Subcutaneous abdominal adipose tissue (tissue), 5 donors: Measurements from ENCODE around the gene SORCS2.

Source experiments
- H3K27ac ChIP-seq: one replicate; pipeline ENCODE4 v1.7.0; 2013; ENCODE audit warnings: low read depth, mild to moderate bottlenecking, inconsistent platforms, low read length, moderate library complexity
- H3K27me3 ChIP-seq, 5 donors: one replicate each; pipeline ENCODE4 v1.7.0; 2013; ENCODE audit warnings: low read length in 5 of 5, inconsistent platforms in 1 of 5; ENCODE audit not compliant: control insufficient read depth in 5 of 5, insufficient read depth in 4 of 5
- H3K36me3 ChIP-seq, 5 donors: one replicate each; pipeline ENCODE4 v1.7.0; 2013; ENCODE audit warnings: low read length in 5 of 5; ENCODE audit not compliant: control insufficient read depth in 5 of 5, insufficient read depth in 5 of 5
- H3K4me1 ChIP-seq, 5 donors: one replicate each; pipeline ENCODE4 v1.7.0; 2013; ENCODE audit warnings: low read length in 5 of 5, mild to moderate bottlenecking in 3 of 5, moderate library complexity in 1 of 5; ENCODE audit not compliant: control insufficient read depth in 5 of 5, insufficient read depth in 5 of 5
- H3K4me3 ChIP-seq, 5 donors: one replicate each; pipeline ENCODE4 v1.7.0; 2013; ENCODE audit warnings: low read length in 5 of 5, low read depth in 1 of 5
- H3K9ac ChIP-seq, 5 donors: one replicate each; pipeline ENCODE4 v1.7.0; 2013; ENCODE audit warnings: low read length in 5 of 5, mild to moderate bottlenecking in 4 of 5, moderate library complexity in 3 of 5
- H3K9me3 ChIP-seq, 5 donors: one replicate each; pipeline ENCODE4 v1.7.0; 2013; ENCODE audit warnings: low read length in 5 of 5; ENCODE audit not compliant: control insufficient read depth in 5 of 5
- donor health status: healthy.
- donor health status: healthy.
- donor health status: healthy.
- donor health status: healthy.
- donor health status: healthy.

Gene SORCS2

DNA sequence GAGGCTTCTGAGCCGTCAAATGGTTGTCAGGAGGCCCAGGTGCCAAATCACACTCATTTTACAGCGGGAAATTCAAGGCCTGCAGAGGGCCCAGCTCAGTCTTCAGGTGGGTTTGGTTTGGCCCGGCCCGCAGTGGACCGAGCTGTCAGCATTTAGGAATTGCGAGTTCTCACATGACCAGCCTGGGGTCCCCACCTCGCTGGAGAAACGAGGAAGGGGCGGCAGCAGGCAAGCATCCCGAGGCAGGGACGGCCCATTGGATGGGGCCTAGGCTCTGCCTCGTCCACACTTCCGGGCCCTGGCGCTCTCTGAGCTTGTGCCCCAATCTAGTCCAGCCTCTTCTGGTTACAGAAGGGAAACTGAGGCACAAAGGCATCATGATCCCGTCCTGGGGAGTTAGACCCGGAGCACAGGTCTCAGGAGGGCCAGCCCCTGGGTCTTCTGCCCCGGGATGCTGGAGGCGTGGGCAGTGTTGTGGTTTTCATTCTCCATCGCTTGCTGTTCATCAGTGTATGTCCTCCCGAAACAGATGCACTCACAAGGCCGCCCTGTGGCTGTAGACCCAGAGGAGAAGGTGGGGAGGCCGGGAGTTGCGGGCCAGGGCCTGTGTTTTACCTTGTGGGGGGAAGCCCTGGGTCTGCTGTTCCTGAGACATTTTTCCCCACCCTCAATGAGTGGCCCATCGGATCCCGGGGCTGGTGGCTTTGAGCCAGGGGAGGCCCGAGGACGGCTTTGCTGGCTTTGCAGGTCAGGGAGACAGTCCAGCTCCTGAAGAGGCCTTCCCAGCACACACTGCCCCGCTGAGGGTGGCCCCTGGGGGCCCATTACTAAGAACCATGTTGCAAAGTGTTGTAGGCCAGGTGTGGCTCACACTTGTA, 233.5 kb downstream of the SORCS2 start:
- no peaks in the 10 kb centered on the region for H3K9me3 ChIP-seq
- H3K27ac ChIP-seq = no peak overlapping the region
- no peak overlapping the region for H3K9ac ChIP-seq

GRCh38 chr4:7426525-7427171, 234.3 kb downstream of the SORCS2 start:
- H3K4me1 ChIP-seq = no peaks in the 10 kb centered on the region
- peaks cover 0 to 8% (median 4%) of the 10 kb centered on the region in 5 donors for H3K27me3 ChIP-seq
- H3K9me3 ChIP-seq = no peaks in the 10 kb centered on the region
- no peak overlapping the region for H3K4me3 ChIP-seq
- H3K27ac ChIP-seq = no peak overlapping the region
- H3K36me3 ChIP-seq = no peaks in the 10 kb centered on the region
- no peak overlapping the region for H3K9ac ChIP-seq

More for the DNA sequence above, 233.5 kb downstream of the SORCS2 start:
- no peaks in the 10 kb centered on the region for H3K36me3 ChIP-seq
- H3K4me3 ChIP-seq = no peak overlapping the region
- peaks cover 0 to 9% (median 4%) of the 10 kb centered on the region in 5 donors for H3K27me3 ChIP-seq
- no peaks in the 10 kb centered on the region for H3K4me1 ChIP-seq

- no peaks in the 10 kb centered on the region for H3K4me1 ChIP-seq
- H3K9me3 ChIP-seq = no peaks in the 10 kb centered on the region
- H3K27ac ChIP-seq = no peak overlapping the region
- no peak overlapping the region for H3K9ac ChIP-seq
- peaks cover 0 to 8% (median 4%) of the 10 kb centered on the region in 5 donors for H3K27me3 ChIP-seq
- no peak overlapping the region for H3K4me3 ChIP-seq
- no peaks in the 10 kb centered on the region for H3K36me3 ChIP-seq
Observed at GRCh38 chr4:7427361-7427760, 235.0 kb downstream of the SORCS2 start.

- H3K9me3 ChIP-seq = no peaks in the 10 kb centered on the region
- no peak overlapping the region for H3K4me3 ChIP-seq
- no peaks in the 10 kb centered on the region for H3K4me1 ChIP-seq
- no peak overlapping the region for H3K9ac ChIP-seq
- H3K27ac ChIP-seq = no peak overlapping the region
- no peaks in the 10 kb centered on the region for H3K36me3 ChIP-seq
- H3K27me3 ChIP-seq = peaks cover 0 to 8% (median 4%) of the 10 kb centered on the region in 5 donors
Observed at GRCh38 chr4:7427831-7428260, 235.5 kb downstream of the SORCS2 start.

GRCh38 chr4:7428261-7429068, 236.1 kb downstream of the SORCS2 start:
- H3K4me1 ChIP-seq = no peaks in the 10 kb centered on the region
- H3K27ac ChIP-seq = no peak overlapping the region
- H3K36me3 ChIP-seq = no peaks in the 10 kb centered on the region

DNA sequence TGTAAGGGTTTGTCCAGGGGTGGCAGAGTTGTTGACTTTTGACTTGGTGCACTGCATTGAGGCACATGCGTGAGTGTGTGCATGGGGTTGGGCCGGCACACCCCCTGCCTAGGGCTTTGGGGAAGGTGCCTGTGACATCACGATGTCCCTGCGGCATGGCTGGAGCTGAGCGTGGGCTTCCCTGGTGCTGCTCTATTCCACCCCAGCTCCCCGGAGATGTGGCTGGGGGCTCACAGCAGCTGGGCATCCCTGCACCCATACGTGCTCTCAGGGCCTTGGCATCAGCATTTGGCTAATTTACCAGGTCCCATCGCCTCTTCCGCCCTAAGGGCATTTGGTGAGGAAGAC, 236.7 kb downstream of the SORCS2 start:
- no peaks in the 10 kb centered on the region for H3K4me1 ChIP-seq

More at GRCh38 chr4:7428261-7429068, 236.1 kb downstream of the SORCS2 start:
- H3K9me3 ChIP-seq = no peaks in the 10 kb centered on the region
- H3K27me3 ChIP-seq = peaks cover 0 to 8% (median 4%) of the 10 kb centered on the region in 5 donors
- no peak overlapping the region for H3K9ac ChIP-seq
- H3K4me3 ChIP-seq = no peak overlapping the region

GRCh38 chr4:7429601-7430078, 237.3 kb downstream of the SORCS2 start:
- no peak overlapping the region for H3K9ac ChIP-seq
- H3K27ac ChIP-seq = no peak overlapping the region
- peaks cover 0 to 5% (median 4%) of the 10 kb centered on the region in 5 donors for H3K27me3 ChIP-seq
- no peaks in the 10 kb centered on the region for H3K36me3 ChIP-seq
- H3K4me3 ChIP-seq = no peak overlapping the region
- H3K9me3 ChIP-seq = no peaks in the 10 kb centered on the region
- H3K4me1 ChIP-seq = no peaks in the 10 kb centered on the region

More for the DNA sequence above, 236.7 kb downstream of the SORCS2 start:
- no peak overlapping the region for H3K9ac ChIP-seq
- H3K9me3 ChIP-seq = no peaks in the 10 kb centered on the region
- H3K27ac ChIP-seq = no peak overlapping the region
- H3K36me3 ChIP-seq = no peaks in the 10 kb centered on the region
- no peak overlapping the region for H3K4me3 ChIP-seq
- peaks cover 0 to 7% (median 4%) of the 10 kb centered on the region in 5 donors for H3K27me3 ChIP-seq

DNA sequence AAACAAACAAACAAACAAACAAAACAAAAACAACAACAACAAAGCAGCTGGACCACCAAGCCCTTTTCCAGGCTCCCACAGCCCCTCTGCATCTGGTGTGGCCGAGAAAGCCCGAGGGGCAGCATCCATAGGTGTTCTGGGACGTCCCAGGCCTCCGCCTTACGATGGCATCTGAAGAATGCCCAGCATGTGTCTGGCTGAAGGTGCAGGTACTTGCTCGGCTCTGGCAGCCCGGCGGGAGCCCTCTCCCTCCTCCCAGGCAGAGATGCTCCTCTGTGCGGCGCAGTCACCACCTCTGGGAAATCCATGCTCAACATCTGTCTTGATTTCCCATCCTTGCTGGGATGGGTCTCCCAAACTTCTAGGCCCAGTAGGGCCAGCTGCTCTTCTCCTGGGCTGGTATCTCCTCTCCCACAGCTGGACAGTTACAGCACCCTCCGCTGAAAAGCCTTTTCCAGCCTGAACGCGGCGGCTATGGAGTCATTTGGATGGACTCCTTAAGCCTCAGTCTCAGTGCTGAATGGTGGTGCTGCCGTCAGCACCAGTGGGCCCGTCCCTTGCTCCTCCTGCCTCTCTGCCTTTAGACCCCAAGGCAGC, 238.1 kb downstream of the SORCS2 start:
- Histone ChIP-seq H3K36me3 (no peaks in the 10 kb centered on the region), H3K4me1 (no peaks in the 10 kb centered on the region), H3K9ac (no peak overlapping the region), H3K4me3 (no peak overlapping the region), H3K27me3 (peaks cover 0 to 5% (median 4%) of the 10 kb centered on the region in 5 donors), H3K27ac (no peak overlapping the region), H3K9me3 (no peaks in the 10 kb centered on the region)

DNA sequence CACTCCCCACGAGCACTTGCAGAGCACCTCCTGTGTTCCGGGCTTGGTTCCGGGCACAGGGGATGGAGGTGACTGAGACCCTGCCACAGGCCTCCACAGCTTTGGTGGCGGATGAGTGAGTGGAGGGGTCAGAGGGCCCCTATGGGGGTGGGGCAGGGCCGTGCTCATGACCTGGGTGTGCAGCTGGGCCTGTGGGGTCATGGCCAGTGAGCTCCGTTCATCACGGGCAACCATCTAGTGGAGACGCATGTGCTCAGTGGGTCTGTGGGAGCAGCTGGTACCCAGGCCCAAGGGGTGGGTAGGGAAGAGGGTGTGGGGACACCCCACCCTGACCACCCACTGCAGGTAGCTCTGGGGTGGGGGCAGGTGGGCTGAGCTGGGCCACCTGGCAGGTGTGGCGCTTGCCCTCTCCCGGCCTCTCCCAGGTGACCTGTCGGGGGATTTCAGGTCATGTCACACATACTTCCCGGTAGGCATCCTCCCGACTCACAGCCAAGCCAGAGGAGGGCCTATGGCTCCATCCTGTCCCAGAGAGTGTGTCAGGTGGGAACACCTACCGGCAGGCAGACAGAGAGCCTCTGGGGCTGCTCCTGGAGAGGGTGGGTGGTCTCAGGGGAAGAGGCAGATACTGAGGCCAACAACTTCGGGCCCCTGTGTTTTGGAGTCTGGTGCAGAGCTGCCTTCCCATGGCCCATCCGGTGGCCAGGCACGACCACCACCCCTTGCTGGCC, 238.8 kb downstream of the SORCS2 start:
- Histone ChIP-seq H3K4me1 (no peaks in the 10 kb centered on the region), H3K36me3 (no peaks in the 10 kb centered on the region), H3K27me3 (peaks cover 0 to 5% (median 5%) of the 10 kb centered on the region in 5 donors), H3K9ac (no peak overlapping the region), H3K4me3 (no peak overlapping the region), H3K9me3 (no peaks in the 10 kb centered on the region), H3K27ac (no peak overlapping the region)
